ENCODE data around the gene LAS1L. TPM values are rescaled to one million over a fixed set of nuclear protein-coding genes. Genes with fewer than 3 reads are reported as not detected.

LAS1L gene
- total RNA-seq, 2 experiments from 2014 or later = 47.4 to 51.6 TPM

GRCh38 chrX:65493431-65493830, 41.2 kb downstream of the LAS1L start:
- Mint-ChIP-seq H3K36me3 (ENCODE audit: low read depth) (no peaks in the 10 kb centered on the region), H3K4me3 (no peak overlapping the region), H3K27me3 (no peaks in the 10 kb centered on the region), H3K27ac (no peak overlapping the region), H3K9me3 (no peaks in the 10 kb centered on the region), H3K4me1 (ENCODE audit: low read depth) (no peaks in the 10 kb centered on the region)
- ChIA-PET POLR2A (no interaction called here), CTCF (interaction anchor here (0.6 kb wide), 1 partner anchor 700 kb away, joined by 3 read pairs; no protein-coding TSS in a partner anchor)
- H3K9me3 ChIP-seq (ENCODE audit: control insufficient read depth in 1 of 2, insufficient read depth in 1 of 2, low read length in 2 of 2) = no peaks in the 10 kb centered on the region
- H3K27me3 ChIP-seq (ENCODE audit: control insufficient read depth in 1 of 2, insufficient read depth in 2 of 2, low read length in 2 of 2) = no peaks in the 10 kb centered on the region
- no peak for DNase-seq
- no peak overlapping the region for H3K27ac ChIP-seq (ENCODE audit: low read depth in 1 of 2, low read length in 2 of 2)
- H3K4me3 ChIP-seq (ENCODE audit: low read length) = no peak overlapping the region
- intact Hi-C loops (cut with DNase I, micrococcal nuclease) = no loop called here
- TF ChIP-seq CTCF (IDR thresholded peaks at IDR 0.05) = no peak
- no peaks in the 10 kb centered on the region for H3K36me3 ChIP-seq (ENCODE audit: insufficient read depth, low read length)
- ATAC-seq (ENCODE audit: poor library complexity) = no peak
- no peaks in the 10 kb centered on the region for H3K4me1 ChIP-seq (ENCODE audit: insufficient read depth, low read length)

- H3K27ac ChIP-seq (ENCODE audit: low read depth in 1 of 2, low read length in 2 of 2) = no peak overlapping the region
- Mint-ChIP-seq H3K9me3 (no peaks in the 10 kb centered on the region), H3K4me3 (no peak overlapping the region), H3K36me3 (ENCODE audit: low read depth) (no peaks in the 10 kb centered on the region), H3K27ac (no peak overlapping the region), H3K4me1 (ENCODE audit: low read depth) (no peaks in the 10 kb centered on the region), H3K27me3 (no peaks in the 10 kb centered on the region)
- no peaks in the 10 kb centered on the region for H3K36me3 ChIP-seq (ENCODE audit: insufficient read depth, low read length)
- DNase-seq (no peak), ATAC-seq (ENCODE audit: poor library complexity) (no peak)
- CTCF ChIA-PET = no interaction called here
- no peak overlapping the region for H3K4me3 ChIP-seq (ENCODE audit: low read length)
- no peaks in the 10 kb centered on the region for H3K9me3 ChIP-seq (ENCODE audit: control insufficient read depth in 1 of 2, insufficient read depth in 1 of 2, low read length in 2 of 2)
- TF ChIP-seq CTCF (IDR thresholded peaks at IDR 0.05) = no peak
- no peaks in the 10 kb centered on the region for H3K27me3 ChIP-seq (ENCODE audit: control insufficient read depth in 1 of 2, insufficient read depth in 2 of 2, low read length in 2 of 2)
- no peaks in the 10 kb centered on the region for H3K4me1 ChIP-seq (ENCODE audit: insufficient read depth, low read length)
- POLR2A ChIA-PET = no interaction called here
- intact Hi-C loops (cut with DNase I, micrococcal nuclease) = no loop called here
Measured at GRCh38 chrX:65491620-65492019, 43.0 kb downstream of the LAS1L start.

DNA sequence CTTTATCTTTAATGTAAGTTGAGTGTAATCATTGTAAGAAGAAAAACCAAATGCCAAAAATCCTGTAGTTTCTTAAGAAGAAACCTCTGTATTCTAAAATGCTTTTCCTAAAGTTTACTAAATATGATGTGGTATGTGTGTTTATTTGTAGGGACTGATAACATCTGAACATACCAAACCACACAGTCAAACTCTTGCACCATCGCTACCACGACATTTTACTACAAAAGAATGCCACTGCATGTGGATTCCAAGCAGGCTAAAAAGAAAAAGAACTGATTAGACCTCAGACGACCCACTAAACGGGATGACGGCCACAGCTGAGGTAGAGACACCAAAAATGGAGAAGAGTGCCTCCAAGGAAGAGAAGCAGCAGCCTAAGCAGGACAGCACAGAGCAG, 46.1 kb downstream of the LAS1L start:
- Mint-ChIP-seq H3K4me3 (no peak overlapping the region), H3K27ac (no peak overlapping the region), H3K27me3 (no peaks in the 10 kb centered on the region), H3K9me3 (no peaks in the 10 kb centered on the region), H3K4me1 (ENCODE audit: low read depth) (no peaks in the 10 kb centered on the region), H3K36me3 (ENCODE audit: low read depth) (no peaks in the 10 kb centered on the region)
- Histone ChIP-seq H3K36me3 (ENCODE audit: insufficient read depth, low read length) (no peaks in the 10 kb centered on the region), H3K4me1 (ENCODE audit: insufficient read depth, low read length) (no peaks in the 10 kb centered on the region), H3K9me3 (ENCODE audit: control insufficient read depth in 1 of 2, insufficient read depth in 1 of 2, low read length in 2 of 2) (no peaks in the 10 kb centered on the region), H3K27ac (ENCODE audit: low read depth in 1 of 2, low read length in 2 of 2) (no peak overlapping the region), H3K4me3 (ENCODE audit: low read length) (no peak overlapping the region), H3K27me3 (ENCODE audit: control insufficient read depth in 1 of 2, insufficient read depth in 2 of 2, low read length in 2 of 2) (no peaks in the 10 kb centered on the region)
- intact Hi-C loops (cut with DNase I, micrococcal nuclease) = no loop called here
- TF ChIP-seq CTCF (IDR thresholded peaks at IDR 0.05) = no peak
- no peak for ATAC-seq (ENCODE audit: poor library complexity)
- CTCF ChIA-PET = no interaction called here
- DNase-seq = no peak
- POLR2A ChIA-PET = no interaction called here
